A673 (cell line): ENCODE measurements around the gene DIP2A. TPM values are rescaled to one million over a fixed set of nuclear protein-coding genes. Genes with fewer than 3 reads are reported as not detected.

Experiments used
- BruUV-seq: library from RNA; stranded (reverse); fragments of 400-500 nt; replicated peaks from 2 replicates; lab custom pipeline; 2021; lab: Mats Ljungman, UMichigan
- CTCF ChIA-PET: fragments of 300-600 bp; sonication (Branson Sonifier 250); formaldehyde crosslinking; loops from one replicate; lab custom pipeline; 2022; ENCODE audit warnings: antibody characterized with exemption; lab: Charles Lee
- POLR2A ChIA-PET: fragments of 300-600 bp; sonication (Branson Sonifier 250); formaldehyde crosslinking; loops from one replicate; lab custom pipeline; 2022; ENCODE audit warnings: antibody characterized with exemption; ENCODE audit not compliant: low non-redundant PET; lab: Charles Lee
- DNase-seq: peaks from one replicate; pipeline ENCODE4 v3.0.0-alpha.2; 2015; ENCODE audit warnings: low spot score
- H3K27ac ChIP-seq: fragments of 200-600 bp; sonication (generic); 2 replicates; pipeline ENCODE4 v1.5.1; 2016; ENCODE audit warnings: mixed run types, low read depth, mild to moderate bottlenecking, mixed read lengths, antibody characterized with exemption, low read length; ENCODE audit not compliant: poor library complexity, severe bottlenecking
- H3K27me3 ChIP-seq: fragments of 200-600 bp; sonication (generic); replicated peaks from 2 replicates; pipeline ENCODE4 v1.6.1; 2017; ENCODE audit warnings: mixed run types, low read depth, mild to moderate bottlenecking, mixed read lengths, antibody characterized with exemption, low read length; ENCODE audit not compliant: insufficient read depth, poor library complexity
- H3K36me3 ChIP-seq: fragments of 200-600 bp; sonication (generic); 2 replicates; pipeline ENCODE4 v1.6.1; 2016; ENCODE audit warnings: mixed run types, mild to moderate bottlenecking, mixed read lengths, antibody characterized with exemption, low read length; ENCODE audit not compliant: insufficient read depth, poor library complexity, severe bottlenecking
- H3K4me1 ChIP-seq: fragments of 200-600 bp; sonication (generic); 2 replicates; pipeline ENCODE4 v1.6.1; 2017; ENCODE audit warnings: mixed run types, mild to moderate bottlenecking, mixed read lengths, antibody characterized with exemption, low read length; ENCODE audit not compliant: insufficient read depth, poor library complexity, severe bottlenecking
- H3K4me3 ChIP-seq: fragments of 200-600 bp; sonication (generic); 2 replicates; pipeline ENCODE4 v1.5.1; 2016; ENCODE audit warnings: low read depth, mixed run types, mild to moderate bottlenecking, mixed read lengths, low read length; ENCODE audit not compliant: poor library complexity, severe bottlenecking
- H3K9me3 ChIP-seq: fragments of 200-600 bp; sonication (generic); 2 replicates; pipeline ENCODE4 v1.6.1; 2016; ENCODE audit warnings: mixed run types, low read depth, mild to moderate bottlenecking, mixed read lengths, antibody characterized with exemption, low read length; ENCODE audit not compliant: poor library complexity, severe bottlenecking
- CTCF ChIP-seq: fragments of 300-800, 200-600 bp; sonication (generic); conservative IDR thresholded peaks from 2 replicates; pipeline ENCODE4 v1.5.1; 2017; ENCODE audit warnings: low read depth, mild to moderate bottlenecking, antibody characterized with exemption, low read length, moderate library complexity, mixed read lengths
- EZH2 ChIP-seq: fragments of 200-600 bp; sonication (generic); IDR thresholded peaks from 2 replicates; pipeline ENCODE4 v1.6.1; 2017; ENCODE audit warnings: borderline replicate concordance, low read depth, mild to moderate bottlenecking, mixed read lengths, antibody characterized with exemption, low read length; ENCODE audit not compliant: poor library complexity, severe bottlenecking
- intact Hi-C: fragments of 100-400 bp; cut with micrococcal nuclease; formaldehyde crosslinking; loops from one replicate; pipeline ENCODE4 v1.10.0; 2022; ENCODE audit not compliant: unreplicated experiment
- total RNA-seq: library from RNA; stranded (reverse); gene quantifications from 2 replicates; pipeline ENCODE4 v1.2.3, GENCODE V29; 2021

Gene DIP2A
- total RNA-seq, 1 experiment from 2014 or later = 37.3 TPM

- no peak overlapping the region for H3K27ac ChIP-seq
- H3K4me3 ChIP-seq = no peak overlapping the region
- ChIA-PET CTCF (no interaction called here), POLR2A (no interaction called here)
- DNase-seq = no peak
- H3K27me3 ChIP-seq = no peaks in the 10 kb centered on the region
- H3K36me3 ChIP-seq = peaks cover 30% of the 10 kb centered on the region
- BruUV-seq = no TSS peak
- TF ChIP-seq CTCF (no peak), EZH2 (no peak)
- intact Hi-C loops = no loop called here
- no peaks in the 10 kb centered on the region for H3K4me1 ChIP-seq
- no peaks in the 10 kb centered on the region for H3K9me3 ChIP-seq
Measured at GRCh38 chr21:46567348-46567747, 108.7 kb downstream of the DIP2A start.

- intact Hi-C loops = no loop called here
- no peak for DNase-seq
- Histone ChIP-seq H3K27ac (no peak overlapping the region), H3K36me3 (peaks cover 31% of the 10 kb centered on the region), H3K4me3 (no peak overlapping the region), H3K27me3 (no peaks in the 10 kb centered on the region), H3K9me3 (no peaks in the 10 kb centered on the region), H3K4me1 (no peaks in the 10 kb centered on the region)
- no TSS peak for BruUV-seq
- TF ChIP-seq CTCF = no peak
- ChIA-PET POLR2A (no interaction called here), CTCF (no interaction called here)
Measured at GRCh38 chr21:46568562-46568961, 109.9 kb downstream of the DIP2A start.

GRCh38 chr21:46569081-46569480 lies 110.4 kb downstream of the DIP2A start:
- Histone ChIP-seq H3K27ac (no peak overlapping the region), H3K4me1 (no peaks in the 10 kb centered on the region), H3K36me3 (peaks cover 26% of the 10 kb centered on the region), H3K9me3 (no peaks in the 10 kb centered on the region), H3K27me3 (no peaks in the 10 kb centered on the region), H3K4me3 (no peak overlapping the region)
- intact Hi-C loops = no loop called here
- TSS peak; percentile 38 for BruUV-seq
- ChIA-PET CTCF (no interaction called here), POLR2A (no interaction called here)
- TF ChIP-seq CTCF (no peak), EZH2 (no peak)
- no peak for DNase-seq
